Vagina (tissue), 2 donors: ENCODE data around the gene VPS51.

ENCODE experiments used
- CTCF ChIP-seq, 3 experiments: fragments of 450-650 bp in 2 of 3; fragments of 200-600 bp in 1 of 3; sonication (generic) in 1 of 3; IDR thresholded peaks; one replicate each; pipeline ENCODE4 v1.5.1; 2017 to 2019; ENCODE audit warnings: antibody characterized with exemption in 3 of 3, mild to moderate bottlenecking in 2 of 3, moderate library complexity in 2 of 3
- POLR2AphosphoS5 ChIP-seq, 2 donors: sonication (generic); formaldehyde crosslinking; IDR thresholded peaks; one replicate each; pipeline ENCODE4 v1.9.0; 2017; ENCODE audit warnings: antibody characterized with exemption in 2 of 2, mild to moderate bottlenecking in 2 of 2, low read depth in 1 of 2; ENCODE audit not compliant: insufficient read depth in 1 of 2

DNA sequence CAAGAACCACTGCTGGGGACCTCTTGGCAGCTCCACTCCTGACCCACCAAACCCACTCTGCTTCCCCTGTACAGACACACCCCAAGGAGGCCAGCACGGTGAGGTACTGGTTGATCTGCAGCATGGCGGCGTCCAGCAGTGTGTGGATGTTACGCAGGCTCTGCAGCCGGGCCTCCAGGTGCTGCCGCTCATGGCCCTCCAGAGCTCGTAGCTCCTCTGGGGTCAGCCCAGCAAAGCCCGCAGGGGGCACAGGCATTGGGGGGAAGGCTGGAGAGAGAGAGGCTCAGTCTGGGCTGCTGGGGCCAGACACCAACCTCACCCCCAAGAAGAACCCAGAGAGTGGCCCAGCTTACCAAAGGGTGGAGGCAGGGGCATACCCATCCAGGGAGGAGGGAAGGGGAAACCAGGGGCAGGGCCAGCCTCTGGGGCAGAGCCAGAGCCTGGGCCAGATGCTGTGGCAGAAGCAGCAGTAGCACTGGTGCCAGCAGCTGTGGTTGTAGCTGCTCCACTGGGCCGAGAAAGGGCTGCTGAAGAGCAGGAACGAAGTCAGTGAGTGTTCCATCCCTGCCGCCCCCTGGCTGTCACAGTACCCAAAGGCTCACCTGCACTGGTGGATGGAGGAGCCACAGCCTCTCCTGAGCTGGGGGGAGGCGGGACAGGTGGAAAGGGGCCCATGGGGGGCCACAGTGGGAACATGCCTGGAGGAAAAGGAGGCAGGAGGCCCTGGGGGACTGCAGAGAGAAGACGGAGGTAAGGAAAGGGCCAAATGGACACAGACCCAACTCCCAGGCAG, 33.8 kb downstream of the VPS51 start:
- TF ChIP-seq POLR2AphosphoS5 (IDR thresholded peaks at IDR 0.05; ENCODE audit: insufficient read depth in 1 of 2, low read depth in 1 of 2) (no peak), CTCF (IDR thresholded peaks at IDR 0.05) (no peak)
